Activated naive CD4-positive, alpha-beta T cell treated with anti-CD3 and anti-CD28 coated beads, Interleukin-2, amount 50 U/mL, for 72 hours (primary cell): ENCODE data around the gene DPEP2. TPM values are rescaled to one million over a fixed set of nuclear protein-coding genes. Genes with fewer than 3 reads are reported as not detected.
"Not testable (repeated sequence)": the region's sequence is repeated elsewhere in the genome, so short reads cannot be mapped to it uniquely, and the experiment has no call there.

Experiments
- ATAC-seq, 2 donors: fragments of 150-1000 bp; cut with Tn5 transposase; 2 replicates each; pipeline ENCODE4 v1.10.0; 2021; ENCODE audit warnings: mild to moderate bottlenecking in 2 of 2, moderate library complexity in 2 of 2
- DNase-seq, 2 donors: peaks; one replicate each; pipeline ENCODE4 v3.0.0; 2021 to 2022; ENCODE audit warnings: low spot score in 2 of 2
- H3K27ac Mint-ChIP-seq, 2 donors: one replicate each; pipeline ENCODE4 v1.8.0; 2022; ENCODE audit warnings: mild to moderate bottlenecking in 2 of 2, mixed read lengths in 2 of 2
- H3K36me3 Mint-ChIP-seq, 2 donors: one replicate each; pipeline ENCODE4 v1.8.0; 2022; ENCODE audit warnings: mixed read lengths in 2 of 2
- H3K9me3 Mint-ChIP-seq, 2 donors: one replicate each; pipeline ENCODE4 v1.8.0; 2022; ENCODE audit warnings: mixed read lengths in 2 of 2
- total RNA-seq, 2 donors: library from RNA; stranded (reverse); gene quantifications; one replicate each; pipeline ENCODE4 v1.2.3, GENCODE V29; 2022

DPEP2 gene
- total RNA-seq, 2 donors from 2014 or later = 2.5 to 6.3 TPM

DNA sequence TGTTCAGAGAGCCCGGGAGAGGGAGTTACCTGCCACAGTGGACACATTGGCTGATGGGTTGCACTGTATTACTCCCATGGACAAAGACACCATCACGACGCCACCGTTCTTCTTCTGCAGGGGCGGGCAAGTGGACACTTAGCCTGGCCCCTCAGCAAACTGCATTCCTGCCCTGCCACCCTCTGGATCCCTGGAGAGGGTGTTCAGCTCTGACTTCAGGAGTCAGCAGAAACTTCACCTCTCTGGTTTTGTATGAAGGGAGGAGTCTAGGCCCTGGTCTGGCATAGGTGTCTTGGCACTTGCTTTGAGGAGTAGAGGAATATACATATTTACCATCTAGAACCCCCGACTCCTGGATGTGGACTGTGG is 9.3 kb downstream of the DPEP2 start:
- H3K36me3 Mint-ChIP-seq = no peaks in the 10 kb centered on the region
- DNase-seq (no peak), ATAC-seq (no peak)
- no peaks in the 10 kb centered on the region for H3K9me3 Mint-ChIP-seq
- H3K27ac Mint-ChIP-seq = peak overlapping the region; percentile 1 to 84

- Mint-ChIP-seq H3K9me3 (no peaks in the 10 kb centered on the region), H3K27ac (peak overlapping the region in 1 of 2 donors; percentile 1), H3K36me3 (no peaks in the 10 kb centered on the region)
- no peak for DNase-seq
- no peak for ATAC-seq
These were observed 9.8 kb downstream of the DPEP2 start for GRCh38 chr16:67989322-67990017.

GRCh38 chr16:67988675-67989074 is 10.6 kb downstream of the DPEP2 start:
- H3K9me3 Mint-ChIP-seq = no peaks in the 10 kb centered on the region
- no peak for DNase-seq
- ATAC-seq = no peak
- H3K36me3 Mint-ChIP-seq = no peaks in the 10 kb centered on the region
- peak overlapping the region in 1 of 2 donors; percentile 35 for H3K27ac Mint-ChIP-seq

DNA sequence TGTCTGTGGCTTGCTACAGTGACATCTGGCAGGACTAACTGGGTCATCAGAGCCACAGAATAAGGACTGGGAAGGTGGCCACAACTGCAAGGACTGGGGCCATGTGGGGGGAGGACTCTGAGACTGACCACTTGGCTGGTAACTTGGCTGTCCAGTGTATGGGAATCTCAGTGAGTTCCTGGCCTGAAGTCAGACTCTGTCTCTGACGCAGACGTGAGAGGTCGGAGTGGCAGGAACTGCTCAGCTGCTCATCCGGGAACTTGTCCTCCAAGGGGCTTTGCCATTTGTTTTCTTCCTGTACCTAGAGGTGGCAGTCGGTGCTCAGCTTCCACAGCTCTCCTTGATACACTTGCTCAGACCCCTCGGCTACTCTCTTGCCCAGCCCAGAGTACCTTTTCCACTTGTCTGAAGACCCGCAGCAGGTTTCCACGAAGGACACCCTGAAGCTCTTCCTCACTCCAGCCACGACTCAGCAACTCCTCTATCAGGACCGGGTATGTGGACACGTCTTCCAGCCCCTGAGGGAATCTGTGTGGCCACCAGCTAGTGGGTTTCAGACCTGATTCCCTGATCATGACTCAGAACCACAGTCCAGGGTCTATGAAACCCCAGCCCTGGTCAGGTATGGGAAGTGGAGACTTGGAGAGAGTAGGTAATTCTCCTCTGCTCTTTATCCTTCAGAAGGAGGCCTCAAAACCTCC is 11.7 kb downstream of the DPEP2 start:
- Mint-ChIP-seq H3K9me3 (no peaks in the 10 kb centered on the region), H3K36me3 (no peaks in the 10 kb centered on the region), H3K27ac (peak overlapping the region; percentile 67 to 76)
- DNase-seq (no peak), ATAC-seq (no peak)

- Mint-ChIP-seq H3K9me3 (no peaks in the 10 kb centered on the region), H3K27ac (peak overlapping the region in 1 of 2 donors; percentile 67), H3K36me3 (no peaks in the 10 kb centered on the region)
- DNase-seq (no peak), ATAC-seq (no peak)
These were observed 12.3 kb downstream of the DPEP2 start for GRCh38 chr16:67986949-67987348.

- H3K36me3 Mint-ChIP-seq = no peaks in the 10 kb centered on the region
- no peak for ATAC-seq
- no peak for DNase-seq
- H3K9me3 Mint-ChIP-seq = no peaks in the 10 kb centered on the region
- H3K27ac Mint-ChIP-seq = peak overlapping the region in 1 of 2 donors; percentile 79
These were observed 17.1 kb downstream of the DPEP2 start for GRCh38 chr16:67982011-67982696.

DNA sequence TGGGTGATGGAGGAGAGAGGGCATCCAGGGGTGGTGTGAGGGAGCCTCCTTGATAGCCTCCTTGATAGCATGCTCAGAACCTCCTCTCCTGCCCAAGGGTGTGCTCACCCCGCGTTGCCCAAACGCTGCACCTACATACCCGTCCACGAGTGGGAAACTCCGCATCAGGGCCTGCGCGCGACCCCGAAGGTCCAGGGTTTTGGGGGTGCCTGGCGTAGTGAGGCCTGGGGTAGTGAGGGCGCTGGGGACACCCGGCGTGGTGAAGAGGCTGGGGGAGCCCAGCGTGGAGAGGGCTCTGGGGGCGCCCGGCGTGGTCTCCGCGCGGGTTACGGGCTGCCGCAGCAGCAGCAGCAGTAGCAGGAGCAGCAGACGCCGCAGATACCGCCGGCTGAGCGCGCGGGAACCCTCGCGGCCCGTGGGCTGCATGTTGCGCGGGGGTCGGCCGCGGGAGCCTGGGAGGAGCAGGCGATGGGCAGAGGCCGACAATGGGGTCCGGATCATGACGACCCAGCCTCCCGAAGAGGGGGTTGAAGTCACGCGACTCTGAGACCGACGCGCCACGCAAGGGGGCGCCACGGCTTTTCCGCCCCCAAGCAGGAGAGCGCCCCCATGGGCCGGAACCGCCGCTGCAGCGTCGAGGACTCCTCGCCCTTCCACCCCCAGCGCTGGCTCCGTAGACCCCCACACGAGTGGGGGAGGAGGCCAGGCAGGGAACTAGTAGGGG is 19.2 kb downstream of the DPEP2 start, which contains the start of gene DPEP3:
Gene DPEP3 (minus strand): TSS at position 545 of the 724 bp plus-strand sequence. CDS start 119 bp downstream, at position 426.
- DNase-seq (no peak), ATAC-seq (no peak)
- no peaks in the 10 kb centered on the region for H3K36me3 Mint-ChIP-seq
- no peak within 1 kb of the TSS for H3K27ac Mint-ChIP-seq
- H3K9me3 Mint-ChIP-seq = no peaks in the 10 kb centered on the region

DNA sequence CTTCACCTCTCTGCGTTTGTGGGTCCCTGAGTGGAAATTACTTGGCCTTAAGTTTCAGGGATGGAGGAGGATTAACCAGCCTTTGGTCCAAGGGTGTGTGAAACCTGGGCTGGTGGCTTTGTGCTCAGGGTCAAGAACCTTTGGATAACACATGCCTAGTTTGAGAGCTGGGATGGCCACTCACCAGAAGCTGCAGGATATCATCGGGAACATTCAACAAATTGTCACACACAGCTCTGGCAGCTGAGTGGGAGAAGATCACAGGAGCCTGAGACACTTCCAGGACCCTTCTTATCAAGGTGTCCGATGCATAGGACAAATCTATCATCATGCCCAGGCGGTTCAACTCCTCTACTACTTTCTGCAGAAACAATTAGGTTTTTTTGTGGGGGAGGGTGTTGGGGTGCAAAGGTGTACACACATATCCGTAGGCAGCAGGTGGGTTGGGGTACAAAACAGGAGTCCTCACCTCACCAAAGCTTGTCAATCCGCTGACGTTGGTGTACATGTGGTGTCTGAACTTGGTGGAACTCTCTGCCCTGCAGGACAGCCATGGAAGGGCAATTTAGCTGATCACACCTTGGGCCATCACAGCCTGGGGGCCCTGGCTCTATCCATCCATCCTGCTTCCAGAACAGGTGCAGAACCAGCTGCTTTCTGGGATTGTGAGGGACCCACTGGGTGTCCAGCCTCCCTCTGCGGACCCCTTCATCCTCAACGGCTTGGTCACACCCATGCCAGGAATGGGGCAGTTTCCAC is 21.6 kb downstream of the DPEP2 start:
- no peak overlapping the region for H3K27ac Mint-ChIP-seq
- H3K9me3 Mint-ChIP-seq = no peaks in the 10 kb centered on the region
- no peaks in the 10 kb centered on the region for H3K36me3 Mint-ChIP-seq
- ATAC-seq (no peak), DNase-seq (no peak)

DNA sequence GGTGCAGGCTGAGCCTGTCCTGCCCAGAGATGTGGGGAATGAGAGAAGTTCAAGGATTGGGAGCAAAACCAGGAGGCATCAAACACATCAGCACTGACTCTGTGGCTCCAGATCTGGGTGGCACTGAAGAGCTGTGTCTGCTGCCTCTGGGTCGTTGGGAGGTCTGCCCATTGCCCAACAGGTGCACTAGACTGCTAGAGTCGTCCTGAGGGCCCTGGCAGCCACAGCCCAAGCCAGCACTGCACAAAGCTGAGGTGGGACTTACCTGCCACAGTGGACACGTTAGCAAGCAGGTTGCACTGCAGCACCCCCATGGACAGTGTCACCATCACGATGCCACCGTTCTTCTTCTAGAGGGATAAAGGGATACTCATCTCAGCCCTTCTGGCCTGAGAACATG is 22.3 kb downstream of the DPEP2 start:
- H3K36me3 Mint-ChIP-seq = no peaks in the 10 kb centered on the region
- ATAC-seq = no peak
- no peak for DNase-seq
- no peaks in the 10 kb centered on the region for H3K9me3 Mint-ChIP-seq
- no peak overlapping the region for H3K27ac Mint-ChIP-seq

DNA sequence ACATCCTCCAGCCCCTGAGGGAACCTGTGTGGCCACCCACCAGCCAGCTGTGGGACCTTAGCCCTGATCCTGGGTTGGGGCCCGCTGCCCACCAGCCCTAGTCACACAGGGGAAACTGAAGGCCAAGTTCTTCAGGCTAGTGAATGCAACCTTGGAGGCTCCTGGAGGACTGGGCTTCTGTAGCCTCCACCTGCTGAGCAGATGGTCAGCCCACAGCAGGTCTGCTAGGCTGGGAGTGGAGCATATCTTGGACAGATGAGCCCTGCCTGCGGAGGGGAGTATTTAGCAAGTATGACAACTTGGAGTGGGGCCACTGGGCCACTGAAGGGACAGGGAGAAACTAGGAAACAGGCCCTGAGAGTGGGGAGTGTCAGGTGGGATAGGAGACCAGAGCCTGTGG is 23.1 kb downstream of the DPEP2 start:
- no peaks in the 10 kb centered on the region for H3K36me3 Mint-ChIP-seq
- no peaks in the 10 kb centered on the region for H3K9me3 Mint-ChIP-seq
- DNase-seq (no peak), ATAC-seq (no peak)
- no peak overlapping the region for H3K27ac Mint-ChIP-seq

- H3K36me3 Mint-ChIP-seq = no peaks in the 10 kb centered on the region
- no peaks in the 10 kb centered on the region for H3K9me3 Mint-ChIP-seq
- H3K27ac Mint-ChIP-seq = no peak overlapping the region
- DNase-seq = no peak
- no peak for ATAC-seq
These were observed 23.8 kb downstream of the DPEP2 start for GRCh38 chr16:67975321-67976105.

- H3K9me3 Mint-ChIP-seq, DNase-seq, H3K36me3 Mint-ChIP-seq, H3K27ac Mint-ChIP-seq, ATAC-seq: not testable (repeated sequence)
These were observed 27.0 kb downstream of the DPEP2 start for GRCh38 chr16:67972285-67972684.

DNA sequence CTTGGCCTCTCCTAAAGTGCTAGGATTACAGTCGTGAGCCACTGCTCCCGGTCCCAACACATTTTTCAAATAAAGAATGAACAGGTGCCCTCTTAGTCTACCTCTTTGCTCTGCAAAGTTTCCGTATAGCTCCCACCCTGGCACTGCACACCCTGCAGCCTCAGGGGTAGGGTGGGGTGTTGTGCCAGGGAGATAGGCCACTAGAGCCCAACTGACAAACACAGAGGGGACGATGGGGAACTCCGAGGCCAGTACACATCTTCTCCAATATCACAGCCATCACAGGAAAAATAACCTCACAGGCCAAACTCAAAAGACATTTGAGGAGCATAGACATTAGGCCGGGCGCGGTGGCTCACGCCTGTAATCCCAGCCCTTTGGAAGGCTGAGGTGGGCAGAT is 28.2 kb downstream of the DPEP2 start:
- Mint-ChIP-seq H3K27ac (no peak overlapping the region), H3K36me3 (peaks cover 9 to 12% of the 10 kb centered on the region in 2 donors), H3K9me3 (no peaks in the 10 kb centered on the region)
- DNase-seq (no peak), ATAC-seq (no peak)

GRCh38 chr16:67969254-67970039 is 29.8 kb downstream of the DPEP2 start:
- Mint-ChIP-seq H3K9me3 (no peaks in the 10 kb centered on the region), H3K36me3 (peaks cover 9 to 12% of the 10 kb centered on the region in 2 donors), H3K27ac (peak overlapping the region; percentile 91 to 94)
- DNase-seq = no peak
- ATAC-seq = no peak
